NOMO-1 (cell line): ENCODE measurements around the gene MUC5B.
"Not testable (repeated sequence)": the region's sequence is repeated elsewhere in the genome, so short reads cannot be mapped to it uniquely, and the experiment has no call there.

ENCODE experiments used
- DNase-seq, 2 experiments: peaks; one replicate each; lab custom pipeline; 2025; ENCODE audit not compliant: unreplicated experiment in 2 of 2; lab: John Stamatoyannopoulos, UW

MUC5B gene

DNA sequence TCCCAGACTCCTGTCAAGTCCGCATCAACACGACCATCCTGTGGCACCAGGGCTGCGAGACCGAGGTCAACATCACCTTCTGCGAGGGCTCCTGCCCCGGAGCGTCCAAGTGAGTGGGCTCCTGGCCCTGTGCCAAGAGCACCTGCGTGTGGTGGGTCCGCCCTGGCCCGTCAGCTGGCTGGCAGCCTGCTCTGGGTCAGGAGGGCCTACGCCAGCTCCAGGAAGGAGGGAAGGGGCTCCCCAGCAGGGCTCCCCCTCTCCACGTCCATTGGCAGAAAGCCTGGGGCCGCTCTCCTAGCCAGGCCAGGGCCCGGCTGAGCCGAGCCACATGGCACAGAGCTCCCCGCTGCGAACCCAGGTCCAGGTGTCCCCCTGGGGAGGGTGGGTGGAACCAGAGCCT lies 37.8 kb downstream of the MUC5B start:
- DNase-seq = no peak

DNA sequence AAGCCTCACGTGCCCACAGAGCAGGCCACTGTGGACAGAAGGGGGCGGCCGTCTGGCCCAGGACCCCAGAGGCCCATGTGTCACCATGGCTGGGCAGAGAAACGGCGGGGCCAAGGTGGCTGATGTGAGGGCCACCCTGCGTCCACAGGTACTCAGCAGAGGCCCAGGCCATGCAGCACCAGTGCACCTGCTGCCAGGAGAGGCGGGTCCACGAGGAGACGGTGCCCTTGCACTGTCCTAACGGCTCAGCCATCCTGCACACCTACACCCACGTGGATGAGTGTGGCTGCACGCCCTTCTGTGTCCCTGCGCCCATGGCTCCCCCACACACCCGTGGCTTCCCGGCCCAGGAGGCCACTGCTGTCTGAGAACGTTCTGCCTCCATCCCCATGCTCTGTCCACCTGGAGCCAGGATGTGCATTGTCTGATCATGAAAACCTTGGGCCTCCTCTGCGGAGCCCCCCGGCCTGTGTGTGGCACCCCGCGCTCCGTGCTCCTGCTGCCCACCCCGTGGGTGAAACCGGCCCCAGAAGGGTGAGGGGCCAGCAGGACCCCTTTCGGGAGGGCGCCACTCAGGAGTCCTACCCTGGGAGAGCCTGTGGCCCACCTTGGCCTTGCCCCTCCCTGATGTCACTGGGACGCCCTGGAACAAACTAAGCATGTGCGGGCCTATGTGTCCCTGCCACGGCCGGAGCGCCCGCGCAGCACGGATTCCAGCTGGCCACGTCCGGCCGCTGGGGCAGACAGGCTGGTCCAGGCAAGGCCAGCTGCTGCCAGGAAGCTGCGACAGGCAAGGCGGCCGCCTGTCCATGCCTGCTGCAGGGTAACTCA lies 38.6 kb downstream of the MUC5B start:
- DNase-seq = no peak

DNA sequence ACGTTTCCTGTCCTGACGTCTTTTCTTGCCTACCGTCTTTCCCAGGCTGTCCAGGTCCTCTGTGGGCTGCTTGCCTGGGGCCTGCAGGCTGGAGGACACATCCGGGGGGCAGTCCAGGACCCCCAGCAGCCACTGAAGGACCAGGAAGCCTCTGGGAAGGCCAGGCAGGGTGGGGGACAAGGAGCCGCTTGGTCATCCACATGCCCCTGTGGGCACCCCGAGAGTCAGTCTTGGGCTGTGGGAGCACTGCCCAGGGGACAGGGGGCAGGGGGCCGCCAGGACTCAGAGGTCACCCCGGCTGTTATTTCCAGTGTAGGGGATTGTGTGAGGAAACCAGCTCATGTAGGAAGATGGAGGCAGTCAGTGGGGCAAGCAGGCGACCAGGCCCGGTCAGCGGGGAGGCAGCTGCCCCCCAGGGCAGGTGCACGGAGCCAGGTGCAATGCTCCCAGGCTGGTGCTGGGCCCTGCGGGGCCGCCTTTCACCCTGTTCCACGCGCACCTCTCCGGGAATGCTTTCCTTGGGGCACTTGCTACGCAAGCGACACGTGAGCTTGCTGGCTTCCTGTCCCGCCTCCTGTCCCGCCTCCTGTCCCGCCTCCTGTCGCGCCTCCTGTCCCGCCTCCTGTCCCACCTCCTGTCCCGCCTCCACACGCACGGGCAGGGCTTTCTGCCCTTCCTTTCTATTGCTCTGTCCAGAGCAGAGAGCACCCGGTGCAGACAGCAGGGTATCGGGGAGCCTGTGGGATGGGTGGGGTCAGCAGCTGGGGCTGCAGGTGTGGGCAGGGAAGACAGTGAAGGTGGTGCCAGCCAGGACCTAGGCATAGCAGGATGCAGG lies 39.5 kb downstream of the MUC5B start:
- DNase-seq = peak; percentile 78 to 88

GRCh38 chr11:1263010-1263409 lies 40.1 kb downstream of the MUC5B start:
- DNase-seq = no peak

DNA sequence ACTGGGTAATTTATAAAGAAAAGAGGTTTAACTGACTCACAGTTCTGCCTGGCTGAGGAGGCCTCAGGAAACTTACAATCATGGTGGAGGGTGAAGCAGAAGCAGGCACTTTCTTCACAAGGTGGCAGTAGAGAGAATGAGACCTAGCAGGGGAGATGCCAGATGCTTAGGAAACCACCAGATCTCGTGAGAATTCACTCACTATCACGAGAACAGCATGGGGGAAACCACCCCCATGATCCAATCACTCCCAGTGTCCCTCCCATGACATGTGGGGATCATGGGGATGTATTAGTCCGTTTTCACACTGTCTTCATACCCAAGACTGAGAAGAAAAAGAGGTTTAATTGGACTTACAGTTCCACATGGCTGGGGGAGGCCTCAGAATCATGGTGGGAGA lies 41.6 kb downstream of the MUC5B start:
- peak; percentile 29 to 32 for DNase-seq

DNA sequence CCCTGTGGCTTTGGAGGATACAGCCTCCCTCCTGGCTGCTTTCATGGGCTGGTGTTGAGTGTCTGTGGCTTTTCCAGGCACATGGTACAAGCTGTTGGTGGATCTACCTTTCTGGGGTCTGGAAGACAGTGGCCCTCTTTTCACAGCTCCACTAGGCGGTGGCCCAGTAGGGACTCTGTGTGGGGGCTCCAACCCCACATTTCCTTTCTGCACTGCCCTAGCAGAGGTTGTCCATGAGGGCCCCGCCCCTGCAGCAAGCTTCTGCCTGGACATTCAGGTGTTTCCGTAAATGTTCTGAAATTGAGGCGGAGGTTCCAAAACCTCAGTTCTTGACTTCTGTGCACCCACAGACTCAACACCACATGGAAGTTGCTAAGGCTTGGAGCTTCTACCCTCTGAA lies 42.6 kb downstream of the MUC5B start:
- DNase-seq = not testable (repeated sequence)

DNA sequence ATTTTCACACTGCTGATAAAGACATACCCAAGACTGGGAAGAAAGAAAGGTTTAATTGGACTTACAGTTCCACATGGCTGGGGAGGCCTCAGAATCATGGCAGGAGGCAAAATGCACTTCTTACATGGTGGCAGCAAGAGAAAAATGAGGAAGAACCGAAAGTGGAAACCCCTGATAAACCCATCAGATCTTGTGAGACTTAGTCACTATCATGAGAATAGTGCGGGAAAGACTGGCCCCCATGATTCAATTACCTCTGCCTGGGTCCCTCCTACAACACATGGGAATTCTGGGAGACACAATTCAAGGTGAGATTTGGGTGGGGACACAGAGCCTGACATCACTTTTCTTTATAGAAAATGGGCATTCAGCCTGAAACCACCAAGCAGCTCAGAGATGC lies 44.1 kb downstream of the MUC5B start:
- DNase-seq = not testable (repeated sequence)

DNA sequence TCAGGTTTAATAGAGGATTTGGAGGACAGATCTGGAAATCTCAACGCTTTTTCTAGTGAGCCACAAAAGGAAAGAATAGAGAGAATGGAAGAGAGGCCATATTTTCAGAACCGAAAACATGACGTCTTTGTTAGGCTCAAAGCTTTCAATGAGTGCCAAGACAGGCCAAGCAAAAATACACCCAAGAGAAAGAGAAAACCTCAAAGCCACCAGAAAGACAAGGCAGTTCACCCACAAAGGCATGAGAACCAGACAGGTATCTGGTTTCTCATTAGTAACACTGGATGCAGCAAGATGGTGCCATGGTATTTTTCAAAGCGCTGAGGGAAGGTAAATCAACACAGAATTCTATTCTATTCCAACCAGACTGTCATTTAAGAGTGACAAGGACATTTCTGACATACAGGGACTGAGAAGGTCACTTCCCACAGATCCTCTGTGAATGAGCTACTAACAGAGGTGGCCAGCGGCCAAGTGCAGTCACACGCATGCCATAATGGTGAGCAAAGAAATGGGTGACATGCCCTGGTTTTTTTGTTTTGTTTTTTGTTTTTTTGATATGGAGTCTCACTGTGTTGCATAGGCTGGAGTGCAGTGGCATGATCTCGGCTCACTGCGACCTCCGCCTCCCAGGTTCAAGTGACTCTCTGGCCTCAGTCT lies 44.7 kb downstream of the MUC5B start:
- DNase-seq = no peak

- no peak for DNase-seq
Measured at GRCh38 chr11:1269957-1270356, 47.1 kb downstream of the MUC5B start.

DNA sequence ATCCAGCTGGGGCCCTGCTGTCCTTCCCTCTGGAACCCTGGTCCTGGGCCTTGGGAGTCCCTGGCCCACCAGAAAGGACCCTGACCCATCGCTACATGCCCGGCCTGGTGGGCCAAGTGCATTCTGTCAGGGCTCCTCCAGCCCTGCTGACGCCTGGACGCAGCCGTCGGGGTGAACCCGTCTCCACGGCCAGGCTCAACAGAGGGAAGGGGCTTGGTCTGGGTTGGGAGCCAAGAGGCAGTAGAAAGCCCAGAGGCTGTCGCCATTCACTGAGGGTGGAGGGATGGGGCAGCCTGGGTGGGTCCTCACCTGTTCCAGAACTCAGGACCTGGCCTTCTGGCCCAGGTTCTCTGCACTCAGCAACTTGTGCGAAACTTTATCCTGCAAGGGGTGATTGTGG lies 47.6 kb downstream of the MUC5B start:
- no peak for DNase-seq

DNA sequence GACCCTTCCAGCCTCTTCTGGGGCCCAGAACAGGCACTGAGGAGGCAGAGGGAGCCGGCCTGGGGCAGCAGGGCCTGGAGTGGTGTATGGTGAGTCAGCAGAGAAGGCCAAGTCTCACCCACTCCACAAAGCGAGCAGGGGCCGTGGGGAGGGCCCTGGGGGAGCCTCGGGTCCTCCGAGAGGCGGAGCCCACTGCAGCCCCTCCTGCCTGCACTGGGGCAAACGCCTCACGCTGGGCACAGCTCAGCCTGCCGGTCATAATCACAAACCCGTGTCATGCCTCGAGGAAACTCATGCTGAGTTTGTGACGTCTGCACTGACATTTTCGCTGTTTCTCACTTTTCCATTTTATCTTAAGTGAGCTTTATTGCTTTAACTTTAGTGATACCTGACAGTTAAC lies 48.1 kb downstream of the MUC5B start:
- DNase-seq = no peak

DNA sequence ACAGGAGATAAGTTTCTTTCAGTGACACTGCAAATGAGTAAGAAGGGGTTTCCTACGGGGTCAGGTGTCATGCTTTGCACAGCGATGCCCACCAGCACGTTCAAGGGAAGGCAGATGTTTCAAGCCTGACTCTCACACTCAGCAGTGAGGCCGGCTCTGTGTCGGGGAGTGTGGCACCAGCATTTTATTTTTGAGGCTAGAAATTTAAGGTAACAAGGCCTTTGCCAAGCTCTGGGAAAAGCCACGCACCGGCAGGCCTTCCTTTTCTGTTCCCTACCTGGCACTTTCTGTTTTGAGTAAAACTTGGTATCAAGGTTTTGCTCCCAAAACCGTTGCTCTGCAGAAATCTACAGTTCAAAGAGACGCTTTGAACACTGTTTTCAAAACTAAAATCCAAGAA lies 48.5 kb downstream of the MUC5B start:
- DNase-seq = no peak

DNA sequence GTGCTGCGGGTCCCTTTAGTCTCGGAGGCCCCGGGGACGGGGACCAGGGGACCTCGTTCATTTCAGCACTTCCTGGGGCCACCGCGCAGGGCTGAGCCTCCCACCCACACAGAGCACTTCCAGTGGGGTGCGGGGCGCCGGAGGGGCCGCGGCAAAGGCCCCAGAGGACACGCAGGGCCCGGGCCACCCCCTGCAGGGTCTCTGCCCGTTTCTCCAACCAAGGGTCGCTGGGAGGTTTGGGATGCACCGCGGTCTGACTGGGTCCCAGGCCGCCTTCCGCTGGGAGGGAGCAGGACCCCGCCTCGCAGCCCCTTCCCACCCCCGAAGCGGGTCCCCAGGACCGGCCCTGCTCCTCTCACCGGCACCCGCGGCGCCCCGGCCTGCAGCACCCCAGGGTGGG lies 49.1 kb downstream of the MUC5B start:
- DNase-seq = no peak

- DNase-seq = no peak
Measured at GRCh38 chr11:1272531-1272930, 49.7 kb downstream of the MUC5B start.

GRCh38 chr11:1274501-1274900 lies 51.6 kb downstream of the MUC5B start:
- DNase-seq = no peak

- no peak for DNase-seq
Measured at GRCh38 chr11:1275021-1275420, 52.2 kb downstream of the MUC5B start.

- no peak for DNase-seq
Measured at GRCh38 chr11:1276041-1276790, 53.4 kb downstream of the MUC5B start.

- DNase-seq = no peak
Measured at GRCh38 chr11:1276866-1277615, 54.2 kb downstream of the MUC5B start.

DNA sequence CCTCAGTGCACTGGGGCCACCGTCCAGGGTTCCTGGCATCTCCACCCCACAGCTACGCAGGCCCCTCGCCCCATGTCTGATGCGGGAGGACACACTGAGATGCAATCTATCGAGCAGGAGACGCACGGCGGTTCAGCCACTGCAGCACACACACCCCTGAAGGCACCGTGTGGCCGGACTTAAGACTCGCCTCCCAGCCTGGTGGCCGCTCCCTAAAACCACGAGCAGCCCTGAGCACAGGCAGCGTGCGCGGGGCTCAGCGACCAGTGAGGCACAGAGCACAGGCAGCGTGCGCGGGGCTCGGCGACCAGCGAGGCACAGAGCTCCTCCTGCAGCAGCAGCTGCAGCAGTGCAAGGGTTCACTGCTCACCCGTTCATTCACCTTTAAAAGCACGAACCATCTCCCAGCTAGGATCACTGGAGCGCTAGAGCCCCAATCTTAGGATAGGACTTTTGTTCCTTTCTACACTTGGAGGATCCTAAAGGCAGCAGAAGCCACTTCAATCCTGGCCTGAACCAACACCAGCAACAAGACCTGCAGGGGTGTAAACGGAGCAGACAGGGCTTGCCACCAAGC lies 55.2 kb downstream of the MUC5B start:
- DNase-seq = no peak
